NCI-H774 (cell line): ENCODE results near the gene CD40LG.
A peak's percentile ranks its signal among the peaks of the same experiment; 100 is the strongest.

Experiments
- DNase-seq: peaks from one replicate; lab custom pipeline; 2025; lab: John Stamatoyannopoulos, UW

The CD40LG gene

DNA sequence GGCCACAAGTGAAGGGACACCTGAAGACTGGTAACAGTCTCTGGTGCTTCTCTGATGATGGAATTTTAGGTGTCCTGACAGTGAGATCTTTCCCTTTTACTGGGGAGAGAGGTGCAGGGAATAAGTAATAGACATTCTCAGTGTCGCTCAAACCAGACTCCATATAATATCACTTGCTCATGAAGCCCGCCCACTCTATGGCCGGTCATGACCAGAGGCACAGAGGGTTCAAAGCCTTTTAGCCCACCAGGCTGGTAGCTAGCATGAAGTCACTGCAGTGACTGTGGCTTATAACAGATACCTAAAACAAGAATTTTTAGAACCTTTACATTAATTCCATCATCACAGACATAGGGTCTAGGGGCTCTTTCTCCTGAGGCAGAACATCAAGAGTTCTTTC is 2.9 kb downstream of the CD40LG start:
- DNase-seq: no peak

DNA sequence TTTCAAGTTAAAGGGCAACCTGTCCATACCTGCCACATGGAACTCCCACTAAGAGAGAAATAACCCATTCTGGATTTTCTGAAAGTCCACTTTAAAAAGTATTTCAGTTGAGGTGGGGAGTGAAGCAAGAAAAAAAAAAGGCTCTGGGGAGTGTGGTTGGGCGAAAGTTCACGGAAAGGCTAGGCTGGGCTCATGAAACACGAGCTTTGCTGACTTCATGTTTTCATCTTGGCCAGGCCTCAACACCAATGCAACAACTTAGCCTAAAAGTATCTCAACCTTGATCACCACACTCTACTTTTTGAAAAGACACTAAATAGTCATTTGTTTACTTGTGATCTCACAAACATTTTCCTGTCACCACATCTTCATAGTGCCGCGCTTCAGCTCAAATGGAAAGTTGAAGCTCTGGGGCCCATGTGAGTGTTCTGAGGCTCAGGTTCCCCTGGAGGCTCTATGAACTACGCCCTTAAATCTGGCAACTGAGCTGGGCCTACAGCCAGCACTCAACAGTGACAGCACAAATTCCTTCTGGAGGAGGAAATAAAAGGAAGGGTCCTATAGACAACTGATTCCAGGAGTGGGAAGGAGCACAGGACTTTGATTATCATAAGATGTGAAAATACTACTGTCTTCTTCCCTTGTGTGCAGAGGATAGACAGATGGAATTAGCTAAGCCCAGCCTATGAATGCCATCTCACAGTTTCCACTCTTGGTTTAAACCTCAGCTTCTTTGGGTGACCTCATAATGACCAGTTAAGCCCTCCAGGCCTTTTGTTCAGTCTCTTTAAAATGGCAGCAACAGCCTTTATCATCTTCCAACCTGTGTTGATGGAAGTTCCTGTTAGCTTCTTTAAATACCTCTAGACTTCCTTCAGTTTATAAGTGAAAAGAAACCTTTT is 5.1 kb downstream of the CD40LG start:
- no peak for DNase-seq

DNA sequence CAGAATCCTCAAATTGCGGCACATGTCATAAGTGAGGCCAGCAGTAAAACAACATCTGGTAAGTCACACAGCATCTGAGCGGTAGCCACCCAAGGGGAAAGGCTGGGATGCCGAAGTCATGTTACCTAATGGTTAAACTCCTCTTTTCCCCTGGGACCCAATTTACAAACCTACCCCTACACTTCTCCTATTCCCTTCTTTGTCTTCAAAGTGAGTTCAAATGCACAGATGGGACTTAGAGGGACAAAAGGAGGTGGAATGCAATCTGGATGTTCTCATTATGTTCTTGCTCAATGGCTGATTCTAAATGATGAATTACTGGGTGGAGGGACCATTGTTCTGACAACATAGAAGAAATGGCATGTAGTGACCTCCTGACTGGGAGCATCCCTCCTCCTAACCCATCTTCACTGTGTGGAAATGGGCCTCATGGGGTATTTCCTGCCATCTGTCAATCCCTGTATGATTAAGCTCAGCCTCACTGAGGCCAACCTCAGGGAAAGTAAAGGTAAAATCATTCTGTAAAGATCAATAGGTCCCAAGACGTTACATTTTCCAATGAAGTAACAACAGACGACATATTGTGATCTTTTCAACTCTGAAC is 8.5 kb downstream of the CD40LG start:
- no peak for DNase-seq

DNA sequence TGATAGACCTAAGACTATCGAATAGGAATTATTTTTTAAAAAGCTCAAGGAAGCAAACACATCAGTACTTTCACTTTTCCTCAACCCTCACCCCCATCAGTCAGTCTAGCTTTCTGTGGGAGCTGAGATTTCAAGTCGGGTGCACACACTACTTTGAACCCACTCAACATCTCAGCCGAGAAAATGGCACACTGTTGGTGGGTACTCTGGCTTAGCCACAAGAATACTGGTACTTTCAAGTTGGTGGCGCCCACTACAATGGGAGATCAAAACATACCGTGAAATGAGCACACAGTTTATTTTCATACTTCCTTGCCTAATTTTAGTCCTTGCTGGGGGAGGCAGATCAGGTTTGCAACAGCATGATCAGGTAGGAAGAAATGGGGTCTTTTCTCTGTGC is 10.2 kb downstream of the CD40LG start:
- DNase-seq: no peak

DNA sequence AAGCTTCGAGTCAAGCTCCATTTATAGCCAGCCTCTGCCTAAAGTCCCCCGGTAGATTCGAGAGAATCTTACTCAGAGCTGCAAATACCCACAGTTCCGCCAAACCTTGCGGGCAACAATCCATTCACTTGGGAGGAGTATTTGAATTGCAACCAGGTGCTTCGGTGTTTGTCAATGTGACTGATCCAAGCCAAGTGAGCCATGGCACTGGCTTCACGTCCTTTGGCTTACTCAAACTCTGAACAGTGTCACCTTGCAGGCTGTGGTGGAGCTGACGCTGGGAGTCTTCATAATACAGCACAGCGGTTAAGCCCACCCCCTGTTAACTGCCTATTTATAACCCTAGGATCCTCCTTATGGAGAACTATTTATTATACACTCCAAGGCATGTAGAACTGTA is 11.2 kb downstream of the CD40LG start:
- DNase-seq: no peak

DNA sequence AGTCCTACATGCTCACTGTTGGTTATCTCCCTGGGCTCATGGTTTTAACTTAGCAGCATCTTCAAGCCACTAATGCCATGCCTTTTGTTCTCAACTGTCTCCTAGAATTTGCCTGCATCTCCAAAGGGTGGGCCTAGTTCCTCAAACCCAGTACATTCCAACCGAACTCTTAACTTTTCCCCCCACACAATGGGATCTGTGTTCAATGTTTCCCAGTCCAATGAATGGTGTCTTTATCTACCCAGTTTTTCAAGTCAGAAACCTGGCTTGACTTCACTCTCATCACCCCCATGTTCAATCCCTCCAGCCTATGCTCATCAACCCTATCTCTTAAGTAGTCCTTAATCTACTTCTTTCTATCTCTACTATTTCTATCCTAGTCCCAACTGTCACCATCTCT is 12.9 kb downstream of the CD40LG start:
- no peak for DNase-seq

DNA sequence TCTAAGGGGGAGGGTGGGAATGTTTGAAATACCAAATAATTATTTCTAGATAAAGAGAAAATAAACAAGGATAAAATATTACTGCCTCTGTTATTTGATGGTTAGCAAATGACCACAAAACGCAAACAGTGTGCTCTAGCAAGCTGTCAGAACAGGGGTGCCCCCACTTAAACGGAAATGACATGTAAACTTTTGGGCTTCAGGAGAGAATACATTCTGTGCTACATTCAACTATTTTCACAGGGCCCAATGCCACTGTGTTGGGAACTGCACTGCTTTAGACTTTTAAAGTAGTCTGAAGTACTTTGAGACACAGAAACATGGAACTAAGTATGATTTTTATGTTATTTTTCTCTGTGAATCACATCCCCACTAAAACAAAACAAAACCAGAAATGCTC is 14.1 kb downstream of the CD40LG start:
- DNase-seq: no peak

DNA sequence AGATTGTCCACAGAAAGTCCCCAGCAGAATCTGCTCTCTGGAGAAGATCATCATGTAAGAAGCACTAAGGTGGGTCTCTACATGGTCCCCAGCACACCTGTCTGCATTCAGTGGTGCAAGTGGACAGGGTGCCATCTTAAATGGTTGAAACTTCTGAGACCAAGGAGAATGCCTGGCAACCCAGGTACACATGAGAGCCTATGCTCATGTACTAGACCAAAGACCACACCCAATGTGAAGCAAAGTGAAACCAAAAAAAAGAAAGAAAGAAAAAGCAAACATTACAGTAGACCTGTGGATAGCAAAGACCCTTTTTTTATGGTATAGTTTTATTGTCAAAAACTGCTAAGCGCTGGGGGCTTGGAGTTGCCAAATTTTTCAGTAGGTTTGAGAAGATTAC is 15.0 kb downstream of the CD40LG start:
- no peak for DNase-seq

DNA sequence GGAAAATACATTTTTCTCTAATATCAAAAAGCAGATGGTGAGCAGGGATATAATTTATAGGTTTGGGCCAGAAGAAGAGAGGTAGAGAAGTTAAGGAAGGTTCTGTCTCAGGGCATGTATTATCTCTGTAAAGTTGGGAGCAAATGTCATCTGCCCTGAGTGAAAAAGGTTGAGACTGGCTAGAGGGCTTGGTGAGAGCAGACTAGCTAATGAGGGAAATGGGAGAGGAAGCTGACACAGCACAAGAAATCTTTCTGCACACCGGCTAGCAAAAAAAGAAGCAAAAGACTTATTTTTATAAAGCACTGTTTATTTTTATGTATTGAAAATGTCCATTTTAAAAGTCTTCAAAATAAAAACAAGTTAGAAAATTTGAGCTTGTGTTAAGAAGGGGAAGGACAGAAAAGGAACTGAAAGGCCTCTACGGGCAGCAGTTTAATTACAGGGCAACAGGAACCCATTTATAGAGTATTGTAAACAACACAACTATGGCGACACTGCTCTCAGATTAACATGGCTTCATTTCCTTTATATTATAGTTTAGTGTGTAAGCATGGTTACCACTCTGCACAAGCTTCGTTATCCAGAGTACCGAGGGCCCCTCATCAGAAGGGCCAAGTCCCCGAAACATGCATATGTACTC is 17.4 kb downstream of the CD40LG start:
- no peak for DNase-seq

DNA sequence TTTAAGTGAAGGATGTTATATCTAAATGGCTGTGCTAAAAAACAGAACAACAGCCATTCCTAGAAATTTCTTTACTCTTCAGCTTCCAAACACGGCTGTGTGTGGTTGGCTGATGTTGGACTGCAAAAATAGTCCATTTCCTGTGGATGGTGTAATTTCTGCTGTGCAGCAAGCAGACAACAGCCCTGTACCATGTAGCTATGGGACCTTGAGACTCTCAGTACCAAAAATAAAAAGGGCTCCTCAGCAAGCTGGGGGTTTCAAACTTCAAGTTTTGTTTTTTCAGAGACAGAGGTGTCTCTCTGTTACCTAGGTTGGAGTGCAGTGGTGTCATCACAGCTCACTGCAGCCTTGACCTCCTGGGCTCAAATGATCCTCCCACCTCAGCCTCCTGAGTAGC is 18.1 kb downstream of the CD40LG start:
- no peak for DNase-seq

DNA sequence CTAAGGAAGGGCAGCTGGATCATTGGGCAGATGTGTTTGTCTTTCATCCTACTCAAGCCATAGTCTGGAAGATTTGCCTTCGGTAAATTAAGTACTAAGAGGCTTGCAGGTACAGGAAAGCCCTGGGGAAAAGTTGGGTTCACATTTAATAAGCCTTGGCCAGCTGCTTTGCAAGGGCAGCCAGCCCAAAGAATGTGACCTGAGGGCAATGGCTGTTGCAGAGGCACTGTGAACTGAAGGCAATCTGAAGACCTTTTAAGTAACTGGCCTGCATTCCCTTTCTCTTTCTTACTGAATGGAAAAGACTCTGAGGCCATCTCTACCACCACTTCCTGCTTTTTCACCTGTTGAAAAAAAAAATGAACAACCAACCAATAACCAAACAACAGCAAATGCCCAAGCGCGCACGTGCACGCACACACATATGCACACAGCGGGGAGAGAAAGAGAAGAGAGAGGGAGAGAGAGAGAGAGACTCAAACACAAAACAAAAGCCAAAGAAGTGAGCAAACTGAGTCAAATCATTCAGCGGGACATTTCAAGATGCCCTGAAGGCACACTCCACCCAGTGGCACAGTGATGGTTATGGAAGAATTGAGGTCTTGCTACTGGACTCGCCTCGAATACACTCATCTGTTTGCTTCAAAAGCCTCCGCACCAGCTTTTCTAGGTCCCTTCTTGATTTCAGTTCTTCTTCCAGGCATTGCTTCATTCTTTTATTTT is 19.6 kb downstream of the CD40LG start:
- no peak for DNase-seq

DNA sequence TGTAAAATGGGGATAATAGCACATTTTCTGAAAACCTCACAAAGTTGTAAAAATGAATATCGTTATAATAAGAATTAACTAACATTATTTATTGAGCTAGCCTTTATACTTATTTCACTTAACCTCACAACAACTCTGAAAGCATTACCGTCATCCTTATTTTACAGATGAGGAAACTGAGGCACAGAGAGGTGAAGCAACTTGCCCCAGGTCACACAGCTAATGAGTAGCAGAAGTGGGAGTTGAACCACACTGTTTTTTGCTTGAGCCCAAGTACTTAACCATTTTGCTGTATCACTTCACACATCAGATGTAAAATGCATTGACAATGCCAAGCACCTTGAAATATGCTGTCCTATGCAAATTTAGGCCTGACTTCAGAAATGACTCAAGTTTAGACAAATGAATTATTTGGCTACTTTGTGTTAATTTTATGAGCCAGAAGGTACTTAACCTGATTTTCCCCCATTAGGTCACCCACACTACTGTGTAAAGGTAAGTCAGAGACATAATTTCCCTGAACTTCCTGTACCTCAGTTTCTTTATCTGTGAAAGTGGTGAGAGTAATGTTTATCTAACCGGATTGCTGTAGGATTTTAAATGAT is 23.1 kb downstream of the CD40LG start:
- DNase-seq: no peak

DNA sequence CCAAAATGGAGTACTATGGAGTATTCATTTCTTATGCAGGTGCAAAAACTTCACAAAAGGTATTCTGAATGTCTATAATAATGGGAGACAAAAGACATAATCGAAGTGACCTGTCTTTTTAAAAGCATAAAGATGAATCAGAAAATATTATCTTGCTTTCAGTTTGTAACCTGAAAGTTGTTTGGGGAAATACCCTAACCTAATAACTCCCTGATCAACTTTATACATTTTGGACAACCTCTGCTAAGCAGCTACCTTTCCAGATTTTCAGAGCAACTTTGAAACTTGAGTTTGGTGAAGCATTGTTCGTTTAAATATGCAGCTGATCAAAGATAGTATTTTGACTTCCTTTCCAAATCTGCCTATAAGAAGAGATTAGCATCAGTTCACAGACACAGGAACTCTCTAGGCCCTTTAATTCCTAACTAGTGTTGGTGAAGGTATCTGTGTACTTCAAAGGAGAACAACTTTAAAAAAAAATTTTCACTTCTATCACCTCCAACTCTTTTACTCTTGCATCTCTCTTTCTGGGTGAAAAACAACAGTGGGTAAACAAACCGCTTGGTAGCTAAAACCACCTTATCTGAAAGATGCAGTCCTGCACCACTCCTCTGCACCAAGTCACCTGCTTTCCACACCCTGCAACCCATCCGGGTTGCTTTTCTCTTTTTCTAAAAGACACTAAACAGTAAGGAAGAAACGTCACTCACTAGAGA is 26.5 kb downstream of the CD40LG start:
- DNase-seq: no peak

DNA sequence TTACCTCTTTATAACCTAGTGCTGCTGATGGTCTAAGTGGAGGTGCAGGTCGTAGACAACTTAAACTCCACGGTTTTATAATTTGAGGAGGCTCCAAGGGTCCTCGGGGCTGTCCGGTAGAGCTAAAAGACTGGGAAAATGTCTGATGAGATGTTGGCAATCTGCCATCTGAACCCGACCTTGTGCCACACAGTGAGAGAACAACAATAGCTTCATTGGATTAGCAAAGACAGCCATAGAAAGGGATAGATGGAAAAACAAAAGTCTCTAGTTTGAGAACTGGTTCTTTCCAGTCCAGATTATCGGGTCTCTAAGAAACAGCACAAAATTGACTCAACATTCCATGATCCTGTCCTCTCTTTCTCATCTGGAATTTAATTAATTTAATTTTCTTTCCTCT is 31.6 kb downstream of the CD40LG start:
- no peak for DNase-seq

DNA sequence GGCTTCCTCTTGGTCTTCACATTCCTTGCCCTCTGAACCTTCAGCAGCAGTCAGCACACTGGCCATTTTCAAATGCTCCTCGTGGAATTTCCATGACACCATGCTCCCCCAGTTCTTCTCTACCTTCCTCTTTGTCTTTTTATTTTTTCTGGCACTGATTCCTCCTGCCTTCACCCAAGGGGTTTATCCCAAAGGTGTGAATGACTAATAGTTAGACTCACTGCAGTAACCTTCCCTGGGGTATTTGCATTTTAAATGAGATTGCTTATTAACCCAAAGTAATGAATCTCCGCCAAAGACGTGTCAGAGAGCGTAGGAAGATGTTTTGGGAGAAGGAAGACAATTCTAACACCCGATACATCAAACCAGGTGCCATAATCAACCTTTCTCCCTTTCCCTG is 36.2 kb downstream of the CD40LG start:
- DNase-seq: no peak

DNA sequence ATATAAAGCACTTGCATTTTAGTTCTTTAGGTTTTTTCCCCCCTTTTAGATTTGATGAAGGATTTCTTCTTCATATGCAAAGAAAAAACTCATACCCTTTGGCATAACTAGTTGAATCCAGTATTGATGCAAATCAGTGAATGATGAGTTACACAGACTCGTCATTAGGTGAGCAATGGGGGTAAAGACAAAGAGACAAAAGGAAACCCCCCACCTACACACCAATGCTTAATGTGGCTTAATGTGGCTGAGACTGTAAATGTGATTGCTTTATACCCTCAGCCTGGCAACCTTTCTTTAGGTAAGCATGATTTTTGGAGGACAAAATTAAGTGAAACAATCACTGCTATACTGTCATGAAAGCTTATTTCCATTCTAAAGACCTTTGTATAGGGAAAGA is 39.5 kb downstream of the CD40LG start:
- DNase-seq: no peak

DNA sequence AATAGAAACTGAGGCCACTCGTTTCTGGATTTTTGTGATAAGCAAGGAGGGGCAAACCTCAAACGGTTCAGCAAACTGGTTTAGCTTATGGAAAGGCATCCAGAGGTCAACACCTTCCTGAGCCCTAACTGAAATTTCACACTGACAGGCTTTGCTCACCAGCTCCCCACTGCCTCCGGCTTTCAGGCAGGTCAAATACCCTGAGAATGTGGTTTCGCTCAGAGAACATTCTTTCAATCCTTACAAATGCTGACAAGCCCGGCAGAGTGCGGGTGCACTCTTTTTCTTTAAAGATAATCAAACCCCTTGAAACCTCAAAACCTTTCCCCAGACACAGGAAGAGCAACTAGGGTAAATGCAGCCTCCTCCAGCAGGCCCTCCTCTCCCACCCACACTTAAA is 41.5 kb downstream of the CD40LG start:
- no peak for DNase-seq

DNA sequence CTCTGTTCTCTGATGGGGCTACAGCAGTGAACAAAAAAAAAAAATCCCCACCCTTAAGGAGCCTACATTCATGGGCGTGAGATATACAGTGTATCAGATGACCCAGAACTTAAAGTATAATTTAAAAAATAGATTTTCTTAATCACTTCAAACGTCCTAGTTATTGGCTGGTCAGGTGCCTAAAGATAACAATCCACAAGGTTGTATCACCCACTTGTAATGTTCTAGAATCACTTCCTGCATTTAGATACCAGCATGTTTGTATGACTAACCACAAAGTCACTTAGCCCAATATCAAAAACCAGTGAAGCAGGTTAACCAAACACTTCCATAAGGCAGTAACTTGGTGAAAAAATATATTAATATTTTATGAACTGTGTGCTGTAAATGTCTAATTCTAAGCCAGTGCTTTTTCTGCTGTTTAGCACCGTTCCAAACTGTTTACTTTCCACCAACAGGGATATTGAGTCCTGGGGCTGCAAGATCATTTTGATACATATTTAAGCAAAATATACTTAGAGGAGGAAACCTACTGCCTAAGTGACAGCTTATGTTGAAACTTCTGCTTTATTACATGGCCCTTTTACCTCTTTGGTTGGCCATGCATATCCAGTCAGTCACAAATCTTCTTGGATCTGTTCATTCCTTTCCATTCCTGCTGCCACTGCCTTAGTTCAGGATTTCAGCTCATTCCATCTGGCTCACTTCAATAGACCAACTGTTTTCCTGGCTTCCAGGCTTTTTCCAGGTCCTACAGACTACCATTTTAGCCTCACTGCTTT is 43.3 kb downstream of the CD40LG start:
- no peak for DNase-seq

DNA sequence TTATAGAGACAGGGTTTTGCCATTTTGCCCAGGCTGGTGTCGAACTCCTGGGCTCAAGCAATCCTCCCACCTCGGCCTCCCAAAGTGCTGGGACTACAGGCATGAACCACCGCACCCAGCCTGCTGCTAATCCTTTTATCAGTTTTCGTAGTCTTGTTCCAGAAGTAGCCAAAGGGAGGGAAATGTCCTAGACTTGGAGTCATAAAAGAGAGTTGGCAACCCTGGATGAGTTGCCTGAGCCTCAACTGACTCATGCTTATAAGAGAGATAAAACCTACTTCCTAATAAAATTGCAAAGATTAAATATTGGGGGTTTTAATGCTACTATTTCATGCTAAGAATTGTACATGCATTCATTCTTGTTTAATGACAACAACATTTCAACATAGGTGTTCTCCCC is 44.3 kb downstream of the CD40LG start:
- DNase-seq: no peak

DNA sequence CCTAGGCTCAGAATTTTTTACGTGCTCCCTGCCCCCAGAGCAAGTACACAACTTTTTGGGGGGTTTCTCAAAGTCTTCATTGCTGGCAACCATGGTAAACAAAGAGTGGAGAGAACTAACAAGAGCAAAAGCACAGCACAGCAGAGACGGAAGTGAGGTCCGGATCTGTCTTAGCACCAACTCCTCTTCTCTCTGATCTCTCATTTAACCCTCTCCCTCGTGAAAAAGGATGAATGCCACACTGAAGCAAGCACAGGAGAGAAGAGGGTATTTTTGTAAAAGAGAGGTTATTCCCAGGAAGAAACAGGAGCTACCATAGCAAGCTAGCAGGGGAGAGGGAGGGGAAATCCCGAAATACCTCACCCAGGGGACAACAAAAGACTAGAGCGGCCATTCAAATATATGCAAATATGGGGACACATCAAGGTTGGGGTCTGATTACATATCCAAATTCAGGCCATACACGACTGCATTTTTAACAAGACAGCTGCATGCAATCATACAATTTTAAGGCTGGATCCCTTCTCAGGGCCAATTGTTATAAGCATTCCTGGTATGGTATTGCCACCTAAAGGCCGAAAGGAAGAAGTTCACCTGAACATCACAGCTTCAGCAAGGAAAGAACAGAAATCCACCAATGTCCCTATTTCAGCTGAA is 46.6 kb downstream of the CD40LG start:
- DNase-seq: peak; percentile 62
